WTC11 (cell line): ENCODE results near the gene RABL3. TPM values are rescaled to one million over a fixed set of nuclear protein-coding genes. Genes with fewer than 3 reads are reported as not detected.

Source experiments
- ATAC-seq: fragments of 200-7000 bp; cut with Tn5 transposase; 2 replicates; pipeline ENCODE4 v1.10.0; 2021; ENCODE audit warnings: mild to moderate bottlenecking, moderate library complexity
- CTCF ChIA-PET: fragments of 300-600 bp; sonication (Branson Sonifier 250); formaldehyde crosslinking; loops from one replicate; lab custom pipeline; 2021; ENCODE audit warnings: antibody characterized with exemption; lab: Charles Lee
- POLR2A ChIA-PET: fragments of 350-600 bp; sonication (Branson Sonifier 250); formaldehyde crosslinking; loops from one replicate; lab custom pipeline; 2021; ENCODE audit warnings: antibody characterized with exemption; lab: Charles Lee
- DNase-seq: peaks from one replicate; pipeline ENCODE4 v3.0.0; 2021; ENCODE audit warnings: low spot score
- H3K27ac Mint-ChIP-seq: 2 replicates; pipeline ENCODE4 v1.8.0; 2021; ENCODE audit warnings: mixed read lengths
- H3K27me3 Mint-ChIP-seq: 2 replicates; pipeline ENCODE4 v1.8.0; 2021; ENCODE audit warnings: low read depth, mild to moderate bottlenecking, moderate library complexity, mixed read lengths
- H3K36me3 Mint-ChIP-seq: 2 replicates; pipeline ENCODE4 v1.8.0; 2021; ENCODE audit warnings: mixed read lengths
- H3K4me1 Mint-ChIP-seq: 2 replicates; pipeline ENCODE4 v1.8.0; 2022; ENCODE audit warnings: mixed read lengths
- H3K4me3 Mint-ChIP-seq: 2 replicates; pipeline ENCODE4 v1.8.0; 2021; ENCODE audit warnings: mild to moderate bottlenecking, moderate library complexity, mixed read lengths
- H3K9me3 Mint-ChIP-seq: 2 replicates; pipeline ENCODE4 v1.8.0; 2021; ENCODE audit warnings: mixed read lengths
- AFF4 ChIP-seq: sonication (generic); formaldehyde crosslinking; IDR thresholded peaks from 2 replicates; pipeline ENCODE4 v1.8.1; 2023; ENCODE audit warnings: mild to moderate bottlenecking, missing genetic modification reagents, borderline replicate concordance
- ATF1 ChIP-seq: sonication (generic); formaldehyde crosslinking; IDR thresholded peaks from 2 replicates; pipeline ENCODE4 v1.8.1; 2023; ENCODE audit warnings: mild to moderate bottlenecking, moderate library complexity, missing genetic modification reagents
- ATF2 ChIP-seq: sonication (generic); formaldehyde crosslinking; IDR thresholded peaks from 2 replicates; pipeline ENCODE4 v1.8.1; 2022; ENCODE audit warnings: low read depth, missing genetic modification reagents, borderline replicate concordance
- CBFB ChIP-seq: sonication (generic); formaldehyde crosslinking; IDR thresholded peaks from 2 replicates; pipeline ENCODE4 v1.8.1; 2022; ENCODE audit warnings: mild to moderate bottlenecking, low read depth, missing genetic modification reagents
- CREM ChIP-seq: sonication (generic); formaldehyde crosslinking; IDR thresholded peaks from 2 replicates; pipeline ENCODE4 v1.8.1; 2022; ENCODE audit warnings: mild to moderate bottlenecking, missing genetic modification reagents, moderate library complexity
- ETV6 ChIP-seq: sonication (generic); formaldehyde crosslinking; IDR thresholded peaks from 2 replicates; pipeline ENCODE4 v1.8.1; 2022; ENCODE audit warnings: mild to moderate bottlenecking, missing genetic modification reagents
- GABPB1 ChIP-seq: sonication (generic); formaldehyde crosslinking; IDR thresholded peaks from 2 replicates; pipeline ENCODE4 v1.8.1; 2023; ENCODE audit warnings: mild to moderate bottlenecking, missing genetic modification reagents
- GRHL2 ChIP-seq: fragments of 250-450 bp; sonication (Bioruptor Pico); IDR thresholded peaks from 2 replicates; pipeline ENCODE4 v1.8.0; 2022; ENCODE audit warnings: mild to moderate bottlenecking, moderate library complexity; ENCODE audit not compliant: insufficient replicate concordance, severe bottlenecking
- GTF2I ChIP-seq: fragments of 250-450 bp; sonication (Bioruptor Pico); conservative IDR thresholded peaks from 2 replicates; pipeline ENCODE4 v1.4.0; 2021; ENCODE audit warnings: mild to moderate bottlenecking
- JAZF1 ChIP-seq: fragments of 250-450 bp; sonication (Bioruptor Pico); IDR thresholded peaks from 2 replicates; pipeline ENCODE4 v1.9.0; 2021; ENCODE audit warnings: moderate library complexity, mild to moderate bottlenecking, inconsistent platforms
- MYBL2 ChIP-seq: sonication (generic); formaldehyde crosslinking; IDR thresholded peaks from 2 replicates; pipeline ENCODE4 v1.8.1; 2023; ENCODE audit warnings: mild to moderate bottlenecking, moderate library complexity, missing genetic modification reagents
- NFYB ChIP-seq: sonication (generic); formaldehyde crosslinking; conservative IDR thresholded peaks from 2 replicates; pipeline ENCODE4 v1.8.0; 2022; ENCODE audit warnings: low read depth, missing genetic modification reagents
- PREB ChIP-seq: sonication (generic); formaldehyde crosslinking; IDR thresholded peaks from 2 replicates; pipeline ENCODE4 v1.8.1; 2022; ENCODE audit warnings: mild to moderate bottlenecking, missing genetic modification reagents, moderate library complexity, borderline replicate concordance
- RELA ChIP-seq: sonication (generic); formaldehyde crosslinking; IDR thresholded peaks from 2 replicates; pipeline ENCODE4 v1.8.1; 2022; ENCODE audit warnings: missing genetic modification reagents, mild to moderate bottlenecking, borderline replicate concordance
- RORB ChIP-seq: fragments of 250-450 bp; sonication (Bioruptor Pico); IDR thresholded peaks from 2 replicates; pipeline ENCODE4 v1.9.0; 2021; ENCODE audit warnings: mild to moderate bottlenecking
- SMAD3 ChIP-seq: sonication (generic); formaldehyde crosslinking; IDR thresholded peaks from 2 replicates; pipeline ENCODE4 v1.8.0; 2022; ENCODE audit warnings: missing genetic modification reagents, mild to moderate bottlenecking, borderline replicate concordance
- TEAD1 ChIP-seq: sonication (generic); formaldehyde crosslinking; IDR thresholded peaks from 2 replicates; pipeline ENCODE4 v1.8.0; 2022; ENCODE audit warnings: mild to moderate bottlenecking, missing genetic modification reagents
- TEAD4 ChIP-seq: sonication (generic); formaldehyde crosslinking; IDR thresholded peaks from 2 replicates; pipeline ENCODE4 v1.8.0; 2022; ENCODE audit warnings: mild to moderate bottlenecking, missing genetic modification reagents
- ZNF263 ChIP-seq: sonication (generic); formaldehyde crosslinking; IDR thresholded peaks from 2 replicates; pipeline ENCODE4 v1.8.1; 2022; ENCODE audit warnings: low read depth, mild to moderate bottlenecking, moderate library complexity, missing genetic modification reagents
- ZNF416 ChIP-seq: fragments of 250-450 bp; sonication (Bioruptor Pico); IDR thresholded peaks from 2 replicates; pipeline ENCODE4 v1.9.0; 2021; ENCODE audit warnings: mild to moderate bottlenecking, inconsistent platforms
- ZNF671 ChIP-seq: fragments of 250-450 bp; sonication (Bioruptor Pico); IDR thresholded peaks from 2 replicates; pipeline ENCODE4 v1.8.0; 2021; ENCODE audit warnings: mild to moderate bottlenecking
- total RNA-seq: library from RNA; stranded (reverse); gene quantifications from 3 replicates; pipeline ENCODE4 v1.2.3, GENCODE V29; 2021
- TF ChIP-seq, protein P1 (sequence below): fragments of 250-450 bp; sonication (Bioruptor Pico); IDR thresholded peaks from 2 replicates; pipeline ENCODE4 v1.9.0; 2021; ENCODE audit warnings: mild to moderate bottlenecking
- TF ChIP-seq, protein P2 (sequence below): sonication (generic); formaldehyde crosslinking; conservative IDR thresholded peaks from 2 replicates; pipeline ENCODE4 v1.8.1; 2022; ENCODE audit warnings: mild to moderate bottlenecking, missing genetic modification reagents

The RABL3 gene
- total RNA-seq, 1 experiment from 2014 or later = 18.2 TPM

DNA sequence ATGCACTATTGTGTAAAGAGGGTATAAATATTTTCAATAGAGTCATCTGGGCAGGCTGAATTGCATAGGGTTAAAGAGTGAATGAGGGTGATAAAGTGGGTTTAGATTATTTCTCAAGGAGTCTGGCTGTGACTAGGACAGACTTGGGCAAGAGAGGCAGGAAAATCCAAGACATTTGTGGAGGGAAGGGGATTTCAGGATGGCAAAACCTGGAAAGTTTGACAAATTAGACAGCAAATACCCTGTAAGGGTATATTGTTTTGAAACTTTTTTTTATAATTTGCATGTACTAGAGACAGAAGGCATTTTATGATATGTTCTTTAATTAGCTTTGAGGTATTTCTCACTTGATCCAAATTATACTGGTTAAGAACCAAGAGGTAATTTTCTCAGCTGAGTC is 77.4 kb downstream of the RABL3 start:
- Mint-ChIP-seq H3K4me1 (peaks cover 11% of the 10 kb centered on the region), H3K36me3 (no peaks in the 10 kb centered on the region; the same call in 1 of the 2 replicates), H3K27ac (no peak overlapping the region), H3K9me3 (peaks cover 25% of the 10 kb centered on the region), H3K4me3 (no peak overlapping the region), H3K27me3 (no peaks in the 10 kb centered on the region; the same call in 1 of the 2 replicates)
- no peak for DNase-seq
- TF ChIP-seq TEAD4 = no peak
- no peak for TF ChIP-seq ZNF416 (CRISPR knock-in tag)
- TF ChIP-seq ATF1 (CRISPR knock-in tag) = no peak
- no peak for TF ChIP-seq ATF2 (CRISPR knock-in tag)
- no peak for TF ChIP-seq ZNF671 (CRISPR knock-in tag)
- TF ChIP-seq ZNF263 = no peak
- TF ChIP-seq TEAD1 (CRISPR knock-in tag) = no peak
- no peak for TF ChIP-seq NFYB (CRISPR knock-in tag)
- TF ChIP-seq ETV6 (CRISPR knock-in tag) = no peak
- no peak for TF ChIP-seq GABPB1 (CRISPR knock-in tag)
- no peak for TF ChIP-seq GRHL2
- TF ChIP-seq JAZF1 = no peak
- CTCF ChIA-PET = no interaction called here
- POLR2A ChIA-PET = no interaction called here
- no peak for ATAC-seq

DNA sequence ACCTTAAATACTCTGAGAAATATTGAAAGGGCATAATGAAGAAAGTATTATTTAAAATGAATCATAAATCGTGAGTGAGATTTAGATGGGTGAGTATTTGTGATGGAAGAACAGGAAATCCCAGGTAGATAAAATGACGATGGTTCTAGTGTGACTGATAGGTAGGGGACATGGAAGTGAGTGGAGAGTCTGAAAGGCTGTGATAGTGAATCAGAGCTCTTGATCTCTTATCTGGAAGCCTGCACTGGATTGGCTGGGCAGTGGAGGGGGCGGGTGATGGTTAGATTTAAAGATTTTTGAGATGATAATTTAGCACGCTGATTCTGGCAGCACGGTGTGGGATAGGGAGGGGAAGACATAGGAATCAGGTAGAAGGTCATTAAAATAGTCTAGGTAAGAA is 80.4 kb downstream of the RABL3 start:
- ChIA-PET POLR2A (no interaction called here), CTCF (no interaction called here)
- ATAC-seq (no peak), DNase-seq (no peak)
- Mint-ChIP-seq H3K27ac (no peak overlapping the region), H3K36me3 (peaks cover 25% of the 10 kb centered on the region), H3K4me3 (no peak overlapping the region), H3K9me3 (peaks cover 46% of the 10 kb centered on the region), H3K27me3 (peaks cover 2% of the 10 kb centered on the region; the same call in 1 of the 2 replicates), H3K4me1 (no peaks in the 10 kb centered on the region)
- TF ChIP-seq ZNF263 = no peak
- no peak for TF ChIP-seq PREB
- no peak for TF ChIP-seq CBFB (CRISPR knock-in tag)
- no peak for TF ChIP-seq ETV6 (CRISPR knock-in tag)

DNA sequence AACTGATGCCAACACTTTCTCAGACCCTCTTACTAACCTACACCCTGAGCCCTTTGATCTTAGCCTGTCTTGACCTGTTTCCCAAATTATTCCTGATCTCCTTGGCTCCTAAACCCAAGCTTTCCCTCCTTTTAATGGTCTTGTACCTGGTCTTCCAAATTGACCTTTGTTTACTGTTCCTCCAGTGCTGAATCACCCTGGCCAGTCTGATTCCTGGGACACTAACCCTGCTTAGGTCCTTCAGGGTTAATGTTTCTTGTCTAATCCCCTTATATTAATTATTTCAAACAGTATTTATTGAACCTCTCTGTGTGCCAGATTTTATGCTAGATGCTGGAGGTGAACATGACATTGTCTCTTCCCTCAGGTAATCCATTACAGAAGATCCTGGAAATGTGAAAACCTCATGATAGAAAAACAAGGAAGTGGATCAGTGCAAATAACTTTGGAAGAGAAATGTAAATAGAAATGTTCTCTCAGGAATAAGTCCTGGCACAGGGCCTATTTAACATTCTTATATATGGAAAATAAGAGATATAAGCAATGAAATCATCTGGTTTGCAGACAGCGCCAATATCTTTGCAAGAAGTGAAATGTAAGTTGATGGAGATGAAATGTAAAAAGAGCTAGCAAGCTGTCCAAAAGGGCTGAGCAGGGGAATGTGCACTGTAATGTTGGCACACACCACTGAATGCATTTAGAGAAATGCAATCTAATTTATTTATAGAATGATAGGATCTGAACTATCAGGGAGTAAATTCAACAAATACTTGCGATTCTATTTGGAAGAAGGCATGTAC is 81.0 kb downstream of the RABL3 start:
- Mint-ChIP-seq H3K4me3 (no peak overlapping the region), H3K27me3 (peaks cover 3% of the 10 kb centered on the region; the same call in 1 of the 2 replicates), H3K4me1 (no peaks in the 10 kb centered on the region), H3K27ac (no peak overlapping the region; the same call in 1 of the 2 replicates), H3K36me3 (peaks cover 27% of the 10 kb centered on the region), H3K9me3 (peaks cover 48% of the 10 kb centered on the region)
- DNase-seq (no peak), ATAC-seq (no peak)
- ChIA-PET POLR2A (interaction anchor here (0.6 kb wide), 1 partner anchor 15 kb away, joined by 5 read pairs; no protein-coding TSS in a partner anchor), CTCF (no interaction called here)
- TF ChIP-seq ATF1 (CRISPR knock-in tag) (no peak), AFF4 (CRISPR knock-in tag) (no peak), MYBL2 (no peak), GTF2I (CRISPR knock-in tag) (no peak), RELA (CRISPR knock-in tag) (no peak), NFYB (CRISPR knock-in tag) (no peak), CREM (CRISPR knock-in tag) (no peak), JAZF1 (no peak), RORB (CRISPR knock-in tag) (no peak), SMAD3 (no peak)
- TF ChIP-seq, protein P1, sequence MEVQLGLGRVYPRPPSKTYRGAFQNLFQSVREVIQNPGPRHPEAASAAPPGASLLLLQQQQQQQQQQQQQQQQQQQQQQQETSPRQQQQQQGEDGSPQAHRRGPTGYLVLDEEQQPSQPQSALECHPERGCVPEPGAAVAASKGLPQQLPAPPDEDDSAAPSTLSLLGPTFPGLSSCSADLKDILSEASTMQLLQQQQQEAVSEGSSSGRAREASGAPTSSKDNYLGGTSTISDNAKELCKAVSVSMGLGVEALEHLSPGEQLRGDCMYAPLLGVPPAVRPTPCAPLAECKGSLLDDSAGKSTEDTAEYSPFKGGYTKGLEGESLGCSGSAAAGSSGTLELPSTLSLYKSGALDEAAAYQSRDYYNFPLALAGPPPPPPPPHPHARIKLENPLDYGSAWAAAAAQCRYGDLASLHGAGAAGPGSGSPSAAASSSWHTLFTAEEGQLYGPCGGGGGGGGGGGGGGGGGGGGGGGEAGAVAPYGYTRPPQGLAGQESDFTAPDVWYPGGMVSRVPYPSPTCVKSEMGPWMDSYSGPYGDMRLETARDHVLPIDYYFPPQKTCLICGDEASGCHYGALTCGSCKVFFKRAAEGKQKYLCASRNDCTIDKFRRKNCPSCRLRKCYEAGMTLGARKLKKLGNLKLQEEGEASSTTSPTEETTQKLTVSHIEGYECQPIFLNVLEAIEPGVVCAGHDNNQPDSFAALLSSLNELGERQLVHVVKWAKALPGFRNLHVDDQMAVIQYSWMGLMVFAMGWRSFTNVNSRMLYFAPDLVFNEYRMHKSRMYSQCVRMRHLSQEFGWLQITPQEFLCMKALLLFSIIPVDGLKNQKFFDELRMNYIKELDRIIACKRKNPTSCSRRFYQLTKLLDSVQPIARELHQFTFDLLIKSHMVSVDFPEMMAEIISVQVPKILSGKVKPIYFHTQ (CRISPR knock-in tag) = no peak
- TF ChIP-seq, protein P2, sequence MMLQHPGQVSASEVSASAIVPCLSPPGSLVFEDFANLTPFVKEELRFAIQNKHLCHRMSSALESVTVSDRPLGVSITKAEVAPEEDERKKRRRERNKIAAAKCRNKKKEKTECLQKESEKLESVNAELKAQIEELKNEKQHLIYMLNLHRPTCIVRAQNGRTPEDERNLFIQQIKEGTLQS (CRISPR knock-in tag) = no peak
